Heart right ventricle (tissue), 16 donors: ENCODE measurements around the gene CCR3. TPM values are rescaled to one million over a fixed set of nuclear protein-coding genes. Genes with fewer than 3 reads are reported as not detected.
"Not testable (repeated sequence)": the region's sequence is repeated elsewhere in the genome, so short reads cannot be mapped to it uniquely, and the experiment has no call there.

Experiments used
- ATAC-seq, 8 donors: fragments of 200-7000 bp; cut with Tn5 transposase; one replicate each; pipeline ENCODE4 v1.9.1; 2020; ENCODE audit warnings: mild to moderate bottlenecking in 8 of 8, moderate library complexity in 8 of 8, moderate number of reproducible peaks in 1 of 8
- DNase-seq, 2 donors: peaks; one replicate each; pipeline ENCODE4 v3.0.0-alpha.2; 2020
- H3K27ac ChIP-seq, 10 donors: fragments of 200-600 bp; sonication (generic) in 2 of 10; one replicate each; pipeline versions ENCODE4 v1.5.0 to v1.8.0; 2020 to 2022; ENCODE audit warnings: mild to moderate bottlenecking in 3 of 10
- H3K27me3 ChIP-seq, 7 donors: fragments of 200-600 bp; one replicate each; pipeline ENCODE4 v1.8.0; 2021 to 2022; ENCODE audit warnings: mild to moderate bottlenecking in 2 of 7
- H3K36me3 ChIP-seq, 9 donors: fragments of 200-600 bp; sonication (generic) in 1 of 9; one replicate each; pipeline versions ENCODE4 v1.5.0 to v1.8.0; 2020 to 2022; ENCODE audit warnings: mild to moderate bottlenecking in 2 of 9
- H3K4me1 ChIP-seq, 9 donors: fragments of 200-600 bp; sonication (generic) in 1 of 9; one replicate each; pipeline versions ENCODE4 v1.5.0 to v1.8.0; 2020 to 2022; ENCODE audit warnings: mild to moderate bottlenecking in 4 of 9
- H3K4me3 ChIP-seq, 10 donors: fragments of 200-600 bp; sonication (generic) in 2 of 10; one replicate each; pipeline versions ENCODE4 v1.5.0 to v1.8.0; 2020 to 2022; ENCODE audit warnings: mild to moderate bottlenecking in 7 of 10, moderate library complexity in 2 of 10
- H3K9me3 ChIP-seq, 11 donors: fragments of 200-600 bp in 10 of 11; sonication (generic) in 2 of 11; one replicate each; pipeline versions ENCODE4 v1.5.0 to v1.8.0; 2013 to 2022; ENCODE audit warnings: mild to moderate bottlenecking in 2 of 11, control low read depth in 1 of 11, moderate library complexity in 1 of 11
- WGBS, 2 donors: extraction: QIAGEN DNeasy Blood & Tissue Kit; methylation state at CpG; one replicate each; pipeline ENCODE4 v1.1.7; 2013; ENCODE audit warnings: inconsistent platforms in 1 of 2; 5-methylcytosine and 5-hydroxymethylcytosine counted together
- intact Hi-C, 10 donors: fragments of 100-400 bp; cut with DNase I; formaldehyde crosslinking; loops; one replicate each; pipeline versions ENCODE4 v1.11.1 to v1.14.2; 2022
- polyA plus RNA-seq, 2 donors: library from polyadenylated mRNA; stranded (reverse); fragments of 200-250 nt; gene quantifications; one replicate each; pipeline ENCODE4 v1.2.3, GENCODE V29; 2013
- total RNA-seq, 10 donors: library from RNA; stranded (reverse); fragmentation: NEBNext Ultra II Directional in 3 of 10; extraction: Animal tissue kit (Norgen Biotek cat#: 25700) in 3 of 10; gene quantifications; one replicate each; pipeline versions ENCODE4 v1.2.1 to v1.2.4, GENCODE V29; 2021 to 2023
- TF ChIP-seq, protein P1 (sequence below), 9 donors: fragments of 200-600 bp; sonication (generic) in 2 of 9; IDR thresholded peaks; one replicate each; pipeline versions ENCODE4 v1.5.0 to v1.8.0; 2021 to 2022; ENCODE audit warnings: antibody characterized with exemption in 9 of 9, mild to moderate bottlenecking in 5 of 9, moderate library complexity in 1 of 9
- donor health status: Arrhythmogenic right ventricular cardiomyopathy.
- donor health status: ischemic (EF 13 %, LVEDD 7.1; RV severe dilation, severe dysfunction).
- donor health status: healthy with polysubstance abuse.
- donor health status: DM: no; HTN: yes; CAD: no.
- donor health status: DM: no; HTN: no; CAD: no.
- donor health status: ischemic (EF 25% LVEDD 6.9; RV normal size, moderate dysfunction).
- donor health status: ischemic (EF 25% LVEDD 5.7; RV mildly dilated, moderate dysfunction).
- donor health status: healthy.
- donor health status: DM: yes; HTN: yes; CAD: no.
- donor health status: Ischemic cardiomyopathy.
- donor health status: ischemic (EF 35%, LVEDD 5.7; RV mildly dilated, moderate dysfunction).
- donor health status: nonischemic (EF 11% LVEDD 7.7; RV severe dilation, severe dysfunction).
- donor health status: DM: yes; HTN: yes; CAD: no.
- donor health status: PGD.
- donor health status: ischemic (EF 29% LVEDD 5.4; RV normal size, mild dysfunction).
- donor health status: nonischemic (EF 23%, LVEDD 6.1; RV moderate dilation, normal function).

CCR3 gene
- total and polyA plus RNA-seq, 12 donors, result 0.61 to 0.67 TPM; not detected in 10

DNA sequence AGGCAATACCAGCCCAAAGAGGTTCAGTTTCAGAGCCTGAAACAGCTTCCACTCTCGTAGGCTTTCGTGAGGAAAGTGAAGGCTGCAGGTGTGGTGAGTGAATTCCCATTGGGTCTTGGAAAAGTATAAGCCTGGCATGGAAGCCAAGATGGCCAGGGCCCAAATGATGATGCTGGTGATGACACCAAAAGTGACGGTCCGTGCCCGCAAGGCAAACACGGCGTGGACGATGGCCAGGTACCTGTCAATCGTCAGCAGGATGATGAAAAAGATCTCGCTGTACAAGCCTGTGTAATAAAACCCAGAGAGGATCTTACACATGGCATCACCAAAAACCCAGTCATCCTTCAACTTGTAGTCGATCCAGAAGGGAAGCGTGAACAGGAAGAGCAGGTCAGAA, 38.6 kb upstream of the CCR3 start:
- no peak overlapping the region for H3K4me3 ChIP-seq
- intact Hi-C loops, result loop anchor here in 1 of 10 donors (10.0 kb wide), 1 partner anchor 109 kb away; no protein-coding TSS in a partner anchor
- H3K4me1 ChIP-seq, result peaks cover 0 to 32% (median 0%) of the 10 kb centered on the region in 9 donors
- peaks cover 0 to 38% (median 0%) of the 10 kb centered on the region in 9 donors for H3K36me3 ChIP-seq
- WGBS, 2 donors, result 92% methylated on average over 12 of the region's 12 CpGs
- ATAC-seq, result no peak
- no peak overlapping the region for H3K27ac ChIP-seq
- no peaks in the 10 kb centered on the region for H3K9me3 ChIP-seq
- TF ChIP-seq, protein P1, sequence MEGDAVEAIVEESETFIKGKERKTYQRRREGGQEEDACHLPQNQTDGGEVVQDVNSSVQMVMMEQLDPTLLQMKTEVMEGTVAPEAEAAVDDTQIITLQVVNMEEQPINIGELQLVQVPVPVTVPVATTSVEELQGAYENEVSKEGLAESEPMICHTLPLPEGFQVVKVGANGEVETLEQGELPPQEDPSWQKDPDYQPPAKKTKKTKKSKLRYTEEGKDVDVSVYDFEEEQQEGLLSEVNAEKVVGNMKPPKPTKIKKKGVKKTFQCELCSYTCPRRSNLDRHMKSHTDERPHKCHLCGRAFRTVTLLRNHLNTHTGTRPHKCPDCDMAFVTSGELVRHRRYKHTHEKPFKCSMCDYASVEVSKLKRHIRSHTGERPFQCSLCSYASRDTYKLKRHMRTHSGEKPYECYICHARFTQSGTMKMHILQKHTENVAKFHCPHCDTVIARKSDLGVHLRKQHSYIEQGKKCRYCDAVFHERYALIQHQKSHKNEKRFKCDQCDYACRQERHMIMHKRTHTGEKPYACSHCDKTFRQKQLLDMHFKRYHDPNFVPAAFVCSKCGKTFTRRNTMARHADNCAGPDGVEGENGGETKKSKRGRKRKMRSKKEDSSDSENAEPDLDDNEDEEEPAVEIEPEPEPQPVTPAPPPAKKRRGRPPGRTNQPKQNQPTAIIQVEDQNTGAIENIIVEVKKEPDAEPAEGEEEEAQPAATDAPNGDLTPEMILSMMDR (IDR thresholded peaks at IDR 0.05), result no peak
- peaks cover 0 to 6% (median 0%) of the 10 kb centered on the region in 7 donors for H3K27me3 ChIP-seq
- DNase-seq, result no peak

DNA sequence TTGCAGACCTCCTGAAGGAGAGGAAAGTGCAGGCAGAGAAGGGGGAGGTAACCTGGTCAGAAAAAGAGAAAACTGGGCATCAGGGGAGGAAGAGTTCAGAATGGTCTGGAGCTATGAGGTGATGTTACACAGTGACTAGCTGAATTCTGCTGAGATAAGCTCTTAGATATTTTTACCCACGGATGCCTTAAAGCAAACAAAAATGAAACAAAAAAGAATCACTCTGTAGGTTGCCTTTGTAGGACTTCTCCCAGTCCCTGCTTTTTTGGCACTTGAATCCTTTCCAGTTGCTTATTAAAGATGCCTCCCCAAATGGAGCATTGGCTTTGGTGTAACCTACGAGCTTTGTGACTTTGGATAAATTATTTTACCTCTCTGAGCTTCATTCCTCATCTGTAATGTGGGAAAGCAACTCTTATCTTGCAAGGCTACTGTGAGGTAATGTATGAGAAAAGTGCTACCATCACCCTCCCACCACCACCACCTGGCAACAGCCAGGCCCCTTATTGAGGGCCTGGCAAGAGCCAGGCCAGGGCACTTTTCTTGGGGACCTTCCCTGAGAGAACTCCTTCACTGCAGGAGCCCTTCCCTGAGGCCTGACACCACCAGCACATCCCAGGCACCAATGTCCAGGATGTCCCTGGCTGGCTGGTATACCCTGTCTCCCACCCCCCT, 36.8 kb upstream of the CCR3 start:
- H3K27ac ChIP-seq, result peak overlapping the region in 1 of 10 donors; percentile 90
- ATAC-seq, result no peak
- peaks cover 0 to 47% (median 0%) of the 10 kb centered on the region in 9 donors for H3K4me1 ChIP-seq
- TF ChIP-seq, protein P1 (IDR thresholded peaks at IDR 0.05), result no peak
- no peak for DNase-seq
- H3K36me3 ChIP-seq, result peaks cover 0 to 37% (median 0%) of the 10 kb centered on the region in 9 donors
- no peaks in the 10 kb centered on the region for H3K9me3 ChIP-seq
- peak overlapping the region in 2 of 10 donors; percentile 37 to 60 for H3K4me3 ChIP-seq
- H3K27me3 ChIP-seq, result peaks cover 0 to 6% (median 0%) of the 10 kb centered on the region in 7 donors
- intact Hi-C loops, result loop anchor here in 2 of 10 donors (5.0 to 10.0 kb wide), 2 partner anchors 108 to 111 kb away; no protein-coding TSS in a partner anchor
- 63 to 66% methylated on average over 2 of the region's 2 CpGs for WGBS, 2 donors

DNA sequence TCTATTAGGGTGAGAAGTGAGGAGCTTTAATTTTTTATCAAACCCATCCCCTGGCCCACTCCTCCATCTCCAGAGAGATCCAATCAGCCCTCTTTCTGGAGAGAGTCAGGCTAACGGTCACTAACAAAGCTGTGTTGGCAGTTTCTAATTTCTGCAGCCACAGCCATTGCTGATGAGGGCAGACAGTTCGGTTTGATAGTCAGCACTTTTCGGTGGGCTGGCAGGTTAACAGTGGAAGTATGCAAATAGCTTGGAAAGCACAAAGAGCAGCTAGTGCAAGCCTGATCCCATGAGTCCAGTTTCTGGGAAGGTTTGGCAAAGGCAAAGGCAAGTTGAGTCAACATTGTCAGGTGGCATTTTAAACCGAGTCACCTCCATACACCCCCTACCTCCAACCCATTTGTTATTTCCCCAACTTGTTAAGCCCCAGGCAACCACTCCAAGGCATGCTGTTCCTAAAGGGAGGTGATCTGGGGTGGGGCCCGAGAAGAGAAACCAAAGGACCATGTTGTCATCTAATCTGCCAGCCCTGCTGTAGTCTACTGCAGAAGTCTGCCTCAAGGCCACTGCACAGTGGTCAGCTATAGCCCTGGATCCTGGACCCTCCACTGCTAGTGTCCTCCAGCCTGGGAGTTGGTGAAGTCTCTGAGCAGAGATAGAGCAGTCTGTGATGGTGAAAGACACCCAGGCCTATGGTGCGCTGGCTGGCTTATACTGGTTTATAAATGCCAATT, 35.8 kb upstream of the CCR3 start:
- whole genome bisulfite sequencing, 2 donors, result 70 to 71% methylated on average over 6 of the region's 6 CpGs

DNA sequence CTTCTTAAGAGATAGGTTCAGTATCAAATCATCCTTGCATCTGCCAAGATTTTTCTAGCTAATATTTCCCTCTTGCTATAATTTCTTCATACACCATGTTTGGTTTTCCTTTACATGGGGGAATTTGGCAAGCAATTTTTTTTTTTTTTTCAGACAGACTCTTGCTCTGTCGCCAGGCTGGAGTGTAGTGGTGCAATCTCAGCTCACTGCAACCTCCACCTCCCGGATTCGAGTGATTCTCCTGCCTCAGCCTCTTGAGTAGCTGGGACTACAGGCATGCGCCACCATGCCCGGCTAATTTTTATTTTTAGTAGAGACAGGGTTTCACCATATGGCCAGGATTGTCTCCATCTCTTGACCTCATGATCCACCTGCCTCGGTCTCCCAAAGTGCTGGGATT, 34.7 kb upstream of the CCR3 start:
- peaks cover 0 to 50% (median 0%) of the 10 kb centered on the region in 9 donors for H3K4me1 ChIP-seq
- not testable (repeated sequence) for ATAC-seq, H3K27me3 ChIP-seq, H3K9me3 ChIP-seq, DNase-seq
- intact Hi-C loops, result loop anchor here in 2 of 10 donors (5.0 to 10.0 kb wide), 2 partner anchors 110 to 113 kb away; no protein-coding TSS in a partner anchor
- peaks cover 0 to 16% (median 0%) of the 10 kb centered on the region in 9 donors for H3K36me3 ChIP-seq
- peak overlapping the region in 7 of 10 donors; percentile 18 to 60 (median 30) for H3K4me3 ChIP-seq
- 87 to 91% methylated on average over 6 of the region's 6 CpGs for WGBS, 2 donors
- peak overlapping the region in 5 of 10 donors; percentile 30 to 90 (median 46) for H3K27ac ChIP-seq

More for the DNA sequence above, 35.8 kb upstream of the CCR3 start:
- H3K9me3 ChIP-seq, result no peaks in the 10 kb centered on the region
- ATAC-seq (peak in 4 of 8 donors; percentile 28 to 55 (median 32)), DNase-seq (no peak)
- H3K4me1 ChIP-seq, result peaks cover 0 to 47% (median 0%) of the 10 kb centered on the region in 9 donors
- peaks cover 0 to 6% (median 0%) of the 10 kb centered on the region in 7 donors for H3K27me3 ChIP-seq
- H3K4me3 ChIP-seq, result peak overlapping the region in 6 of 10 donors; percentile 5 to 60 (median 30)
- TF ChIP-seq, protein P1 (IDR thresholded peaks at IDR 0.05), result no peak
- H3K36me3 ChIP-seq, result peaks cover 0 to 27% (median 0%) of the 10 kb centered on the region in 9 donors
- intact Hi-C loops, result loop anchor here in 2 of 10 donors (5.0 to 10.0 kb wide), 2 partner anchors 109 to 112 kb away; no protein-coding TSS in a partner anchor
- peak overlapping the region in 3 of 10 donors; percentile 43 to 90 (median 46) for H3K27ac ChIP-seq
